HFFc6 (cell line): ENCODE measurements around the gene ITGB5. TPM values are rescaled to one million over a fixed set of nuclear protein-coding genes. Genes with fewer than 3 reads are reported as not detected.

Experiments
- DNase-seq: peaks from one replicate; pipeline ENCODE4 v3.0.0-alpha.2; 2018
- H3K27ac Mint-ChIP-seq: 2 replicates; pipeline ENCODE4 v1.8.0; 2020; ENCODE audit warnings: mild to moderate bottlenecking, mixed read lengths
- H3K27me3 Mint-ChIP-seq: 2 replicates; pipeline ENCODE4 v1.8.0; 2021; ENCODE audit warnings: mild to moderate bottlenecking, moderate library complexity, mixed read lengths; ENCODE audit not compliant: insufficient read depth
- H3K36me3 Mint-ChIP-seq: 2 replicates; pipeline ENCODE4 v1.8.0; 2021; ENCODE audit warnings: low read depth, mixed read lengths
- H3K4me1 Mint-ChIP-seq: 2 replicates; pipeline ENCODE4 v1.8.0; 2020; ENCODE audit warnings: low read depth, mixed read lengths
- H3K4me3 Mint-ChIP-seq: 2 replicates; pipeline ENCODE4 v1.8.0; 2020; ENCODE audit warnings: mild to moderate bottlenecking, moderate library complexity, mixed read lengths
- H3K9me3 Mint-ChIP-seq: 2 replicates; pipeline ENCODE4 v1.8.0; 2020; ENCODE audit warnings: mild to moderate bottlenecking, mixed read lengths
- CTCF ChIP-seq: fragments of 200-600 bp; sonication (generic); IDR thresholded peaks from 2 replicates; pipeline ENCODE4 v1.5.0; 2021; ENCODE audit warnings: antibody characterized with exemption, mild to moderate bottlenecking
- total RNA-seq, 6 experiments: library from RNA; stranded (reverse); fragmentation: NEBNext Ultra II Directional; extraction: Animal tissue kit (Norgen Biotek cat#: 25700); gene quantifications; 2 replicates in 1 of 6; 3 replicates in 5 of 6; pipeline ENCODE4 v1.2.3, GENCODE V29; 2021

Gene ITGB5
- total RNA-seq, 6 experiments from 2014 or later, result 203 to 332 (median 220) TPM

- peaks cover 91% of the 10 kb centered on the region for H3K4me1 Mint-ChIP-seq
- no peaks in the 10 kb centered on the region for H3K9me3 Mint-ChIP-seq
- TF ChIP-seq CTCF, result no peak
- H3K36me3 Mint-ChIP-seq, result peaks cover 31% of the 10 kb centered on the region
- peak overlapping the region; percentile 23; the same call in 1 of the 2 replicates for H3K4me3 Mint-ChIP-seq
- peak overlapping the region; percentile 85 for H3K27ac Mint-ChIP-seq
- H3K27me3 Mint-ChIP-seq, result no peaks in the 10 kb centered on the region; the same call in 1 of the 2 replicates
- DNase-seq, result peak; percentile 84
Observed at GRCh38 chr3:124832782-124833709, 54.1 kb downstream of the ITGB5 start.

GRCh38 chr3:124831628-124832199, 55.5 kb downstream of the ITGB5 start:
- Mint-ChIP-seq H3K4me1 (peaks cover 91% of the 10 kb centered on the region), H3K4me3 (no peak overlapping the region), H3K36me3 (peaks cover 31% of the 10 kb centered on the region), H3K27ac (peak overlapping the region; percentile 85), H3K27me3 (no peaks in the 10 kb centered on the region; the same call in 1 of the 2 replicates), H3K9me3 (no peaks in the 10 kb centered on the region)
- no peak for TF ChIP-seq CTCF
- no peak for DNase-seq

DNA sequence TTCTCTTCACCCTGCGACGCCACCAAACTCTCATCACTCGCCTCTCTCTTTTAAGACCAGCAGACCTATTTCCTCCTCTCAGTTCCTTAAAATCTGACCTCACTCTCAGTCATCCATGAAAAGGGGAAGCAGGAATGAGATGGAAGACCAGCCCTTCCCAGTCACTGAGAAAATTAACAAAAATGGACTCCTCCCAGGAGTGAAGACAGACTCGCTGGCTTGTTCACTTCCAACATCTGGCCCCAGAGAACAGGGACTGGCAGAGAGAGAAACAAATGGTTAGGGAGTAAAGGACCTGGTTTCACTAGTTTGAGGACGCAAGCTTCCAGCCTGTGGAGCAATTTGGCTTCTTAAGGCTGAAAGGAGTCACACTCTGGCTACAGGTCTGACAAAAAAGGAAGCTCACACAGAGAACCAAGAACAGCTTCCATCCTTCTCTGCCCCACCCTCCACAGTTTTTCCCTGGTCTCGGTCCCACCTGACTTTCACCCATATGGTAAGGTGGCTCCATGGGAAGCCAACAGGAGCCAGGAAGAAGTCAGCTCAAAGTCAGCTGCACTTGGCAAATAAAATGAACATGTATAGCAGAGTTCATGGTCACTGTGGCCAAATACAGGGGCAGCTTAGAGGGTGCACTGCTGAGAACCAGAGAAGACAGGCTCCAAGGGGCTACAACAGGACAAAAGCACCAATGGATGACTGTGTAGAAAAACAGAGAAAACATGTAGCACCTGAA, 57.2 kb downstream of the ITGB5 start:
- no peak for TF ChIP-seq CTCF
- Mint-ChIP-seq H3K9me3 (no peaks in the 10 kb centered on the region), H3K27ac (peak overlapping the region; percentile 1; the same call in 1 of the 2 replicates), H3K4me3 (no peak overlapping the region), H3K36me3 (peaks cover 36% of the 10 kb centered on the region), H3K27me3 (no peaks in the 10 kb centered on the region; the same call in 1 of the 2 replicates), H3K4me1 (peaks cover 85% of the 10 kb centered on the region)
- DNase-seq, result no peak

- H3K36me3 Mint-ChIP-seq, result peaks cover 36% of the 10 kb centered on the region
- no peaks in the 10 kb centered on the region for H3K9me3 Mint-ChIP-seq
- H3K27ac Mint-ChIP-seq, result peak overlapping the region; percentile 1; the same call in 1 of the 2 replicates
- no peak overlapping the region for H3K4me3 Mint-ChIP-seq
- no peak for TF ChIP-seq CTCF
- peaks cover 85% of the 10 kb centered on the region for H3K4me1 Mint-ChIP-seq
- no peaks in the 10 kb centered on the region; the same call in 1 of the 2 replicates for H3K27me3 Mint-ChIP-seq
- DNase-seq, result no peak
Observed at GRCh38 chr3:124829178-124829818, 57.9 kb downstream of the ITGB5 start.
